Measurements from ENCODE around the gene CKS1B.

The CKS1B gene

DNA sequence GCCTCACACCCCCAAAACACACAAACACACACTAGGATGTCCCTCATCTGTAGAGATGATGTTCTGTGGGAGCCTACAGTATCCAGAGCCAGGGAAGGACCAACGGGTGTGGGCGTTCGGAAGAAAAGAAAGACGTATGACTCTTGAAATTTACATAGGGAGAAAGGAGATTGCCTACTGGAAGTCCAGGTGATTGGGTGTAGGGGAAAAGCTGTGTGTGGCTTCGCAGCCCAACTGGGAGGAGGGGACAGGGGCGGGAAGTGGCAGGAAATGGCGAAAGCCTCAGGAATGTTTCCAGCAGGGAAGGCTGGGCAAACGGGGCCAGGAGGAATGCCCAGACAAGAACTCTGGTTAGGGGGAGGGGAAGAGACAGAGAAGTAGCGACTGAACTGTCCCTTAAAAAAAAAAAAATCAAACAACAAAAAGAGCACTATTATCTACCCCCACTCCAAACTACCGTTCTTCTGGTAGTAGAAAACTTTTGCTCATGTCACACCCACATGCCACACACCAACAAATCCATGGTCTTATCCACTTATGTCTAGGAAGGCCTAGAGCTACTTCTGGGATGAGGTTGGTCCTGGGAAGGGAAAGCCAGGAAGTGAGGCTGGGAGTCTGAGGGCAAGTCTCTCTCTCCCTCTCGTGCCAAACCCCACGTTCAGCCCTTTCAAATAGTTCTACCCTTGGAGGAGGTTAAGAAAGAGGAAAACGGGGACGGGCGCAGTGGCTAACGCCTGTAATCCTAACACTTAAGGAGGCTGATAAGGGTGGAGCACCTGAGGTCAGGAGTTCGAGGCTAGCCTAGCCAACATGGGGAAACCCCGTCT lies 1.8 kb upstream of the CKS1B start:
- Histone ChIP-seq H3K36me3 (replicated peaks; ENCODE audit: low read depth, low read length) (peaks cover 5% of the 10 kb centered on the region), H3K27me3 (ENCODE audit: low read depth, low read length) (no peaks in the 10 kb centered on the region), H4K20me1 (ENCODE audit: insufficient read depth, low read length) (peaks cover 13% of the 10 kb centered on the region), H3K4me2 (ENCODE audit: low read length) (peak overlapping the region; percentile 81), H3K4me3 (ENCODE audit: low read length) (peak overlapping the region; percentile 88), H3K9me3 (ENCODE audit: insufficient read depth, low read length) (no peaks in the 10 kb centered on the region), H2AFZ (ENCODE audit: low read depth, low read length) (no peak overlapping the region), H3K27ac (ENCODE audit: low read length) (no peak overlapping the region), H3K79me2 (ENCODE audit: low read length) (peaks cover 46% of the 10 kb centered on the region), H3K4me1 (ENCODE audit: low read length) (peaks cover 33% of the 10 kb centered on the region), H3K9ac (ENCODE audit: low read length) (no peak overlapping the region; the same call in 1 of the 2 replicates)
- TF ChIP-seq, protein P1, sequence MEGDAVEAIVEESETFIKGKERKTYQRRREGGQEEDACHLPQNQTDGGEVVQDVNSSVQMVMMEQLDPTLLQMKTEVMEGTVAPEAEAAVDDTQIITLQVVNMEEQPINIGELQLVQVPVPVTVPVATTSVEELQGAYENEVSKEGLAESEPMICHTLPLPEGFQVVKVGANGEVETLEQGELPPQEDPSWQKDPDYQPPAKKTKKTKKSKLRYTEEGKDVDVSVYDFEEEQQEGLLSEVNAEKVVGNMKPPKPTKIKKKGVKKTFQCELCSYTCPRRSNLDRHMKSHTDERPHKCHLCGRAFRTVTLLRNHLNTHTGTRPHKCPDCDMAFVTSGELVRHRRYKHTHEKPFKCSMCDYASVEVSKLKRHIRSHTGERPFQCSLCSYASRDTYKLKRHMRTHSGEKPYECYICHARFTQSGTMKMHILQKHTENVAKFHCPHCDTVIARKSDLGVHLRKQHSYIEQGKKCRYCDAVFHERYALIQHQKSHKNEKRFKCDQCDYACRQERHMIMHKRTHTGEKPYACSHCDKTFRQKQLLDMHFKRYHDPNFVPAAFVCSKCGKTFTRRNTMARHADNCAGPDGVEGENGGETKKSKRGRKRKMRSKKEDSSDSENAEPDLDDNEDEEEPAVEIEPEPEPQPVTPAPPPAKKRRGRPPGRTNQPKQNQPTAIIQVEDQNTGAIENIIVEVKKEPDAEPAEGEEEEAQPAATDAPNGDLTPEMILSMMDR (IDR thresholded peaks at IDR 0.05; ENCODE audit: low read depth, low read length), result no peak
- TF ChIP-seq EZH2phosphoT487 (IDR thresholded peaks at IDR 0.05; ENCODE audit: low read depth), result no peak

DNA sequence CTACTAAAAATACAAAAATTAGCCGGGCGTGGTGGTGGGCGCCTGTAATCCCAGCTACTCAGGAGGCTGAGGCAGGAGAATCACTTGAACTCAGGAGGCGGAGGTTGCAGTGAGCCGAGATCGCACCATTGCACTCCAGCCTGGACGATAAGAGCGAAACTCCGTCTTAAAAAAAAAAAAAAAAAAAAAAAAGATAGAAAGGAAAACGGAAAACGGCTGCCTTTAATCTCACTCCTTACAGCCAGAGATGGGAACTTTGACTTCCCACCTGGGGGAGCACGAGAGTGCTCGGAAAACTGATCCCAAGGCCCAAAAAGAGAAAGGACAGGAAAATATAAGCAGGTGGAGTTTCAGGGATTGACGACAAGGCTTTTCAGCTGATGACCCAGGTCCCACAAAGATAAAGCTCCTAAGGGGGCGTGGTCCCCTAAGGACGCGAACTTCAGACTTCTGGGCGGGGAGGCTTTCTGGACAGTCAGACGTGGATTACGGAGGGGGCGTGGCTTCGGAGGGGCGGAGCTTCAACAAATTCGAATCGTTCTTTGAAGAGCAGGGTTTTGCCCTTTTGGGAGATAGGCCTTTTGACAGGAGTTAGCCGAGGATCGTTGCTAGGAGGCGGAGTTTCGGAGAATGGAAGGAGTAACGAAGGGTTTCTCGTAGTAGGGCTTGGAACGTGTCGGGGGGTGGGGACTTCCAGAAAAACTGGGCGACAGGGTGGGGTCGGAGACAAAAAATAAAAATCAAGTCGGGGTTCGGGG lies 958 bp upstream of the CKS1B start:
- H4K20me1 ChIP-seq (ENCODE audit: insufficient read depth, low read length), result peaks cover 13% of the 10 kb centered on the region
- H2AFZ ChIP-seq (ENCODE audit: low read depth, low read length), result peak overlapping the region; percentile 63; the same call in 1 of the 2 replicates
- peak overlapping the region; percentile 81 for H3K4me2 ChIP-seq (ENCODE audit: low read length)
- H3K4me1 ChIP-seq (ENCODE audit: low read length), result peaks cover 34% of the 10 kb centered on the region
- H3K9ac ChIP-seq (ENCODE audit: low read length), result peak overlapping the region; percentile 97
- H3K27me3 ChIP-seq (ENCODE audit: low read depth, low read length), result no peaks in the 10 kb centered on the region
- H3K9me3 ChIP-seq (ENCODE audit: insufficient read depth, low read length), result no peaks in the 10 kb centered on the region
- TF ChIP-seq EZH2phosphoT487 (IDR thresholded peaks at IDR 0.05; ENCODE audit: low read depth), result no peak
- TF ChIP-seq, protein P1 (IDR thresholded peaks at IDR 0.05; ENCODE audit: low read depth, low read length), result peak; percentile 42
- H3K4me3 ChIP-seq (ENCODE audit: low read length), result peak overlapping the region; percentile 88
- peak overlapping the region; percentile 91 for H3K27ac ChIP-seq (ENCODE audit: low read length)
- peaks cover 54% of the 10 kb centered on the region for H3K79me2 ChIP-seq (ENCODE audit: low read length)
- peaks cover 12% of the 10 kb centered on the region for H3K36me3 ChIP-seq (replicated peaks; ENCODE audit: low read depth, low read length)

DNA sequence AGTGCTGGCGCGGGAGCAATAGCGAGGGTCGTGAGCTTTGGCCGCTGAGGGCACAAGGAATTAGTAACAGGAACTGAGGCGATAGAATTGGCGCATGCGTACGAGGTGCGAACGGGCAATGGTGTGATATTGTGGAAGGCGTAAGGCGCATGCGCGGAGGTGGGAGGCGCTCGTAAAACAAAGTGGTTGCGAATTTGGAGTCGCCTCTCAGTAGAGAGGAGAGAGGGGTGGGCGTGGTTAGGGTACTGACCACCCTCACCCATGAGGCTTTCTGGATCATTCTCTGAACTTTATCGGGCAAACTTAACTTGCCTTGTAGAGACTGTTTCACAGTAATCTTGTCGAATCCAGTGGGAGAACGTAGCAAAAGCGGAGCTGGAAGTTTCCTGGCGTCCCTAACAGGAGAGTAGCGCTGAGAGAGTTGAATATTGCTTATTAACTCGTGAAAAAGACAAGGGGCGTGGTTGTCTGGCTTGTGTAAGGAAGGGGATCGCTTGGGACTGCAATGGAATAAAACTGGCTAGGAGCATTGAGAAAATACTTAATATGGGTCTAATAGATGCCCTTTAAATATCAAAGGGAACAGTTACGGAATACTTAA lies 427 bp downstream of the CKS1B start:
- Histone ChIP-seq H3K27me3 (ENCODE audit: low read depth, low read length) (no peaks in the 10 kb centered on the region), H4K20me1 (ENCODE audit: insufficient read depth, low read length) (peaks cover 13% of the 10 kb centered on the region), H2AFZ (ENCODE audit: low read depth, low read length) (no peak overlapping the region), H3K4me3 (ENCODE audit: low read length) (peak overlapping the region; percentile 88), H3K4me2 (ENCODE audit: low read length) (peak overlapping the region; percentile 80), H3K79me2 (ENCODE audit: low read length) (peaks cover 64% of the 10 kb centered on the region), H3K27ac (ENCODE audit: low read length) (peak overlapping the region; percentile 91), H3K36me3 (replicated peaks; ENCODE audit: low read depth, low read length) (peaks cover 18% of the 10 kb centered on the region), H3K9ac (ENCODE audit: low read length) (peak overlapping the region; percentile 95), H3K4me1 (ENCODE audit: low read length) (peaks cover 34% of the 10 kb centered on the region), H3K9me3 (ENCODE audit: insufficient read depth, low read length) (no peaks in the 10 kb centered on the region)
- TF ChIP-seq EZH2phosphoT487 (IDR thresholded peaks at IDR 0.05; ENCODE audit: low read depth), result no peak
- TF ChIP-seq, protein P1 (IDR thresholded peaks at IDR 0.05; ENCODE audit: low read depth, low read length), result no peak
